Panc1 (cell line): Measurements from ENCODE around the gene VWA2. TPM values are rescaled to one million over a fixed set of nuclear protein-coding genes. Genes with fewer than 3 reads are reported as not detected.

ENCODE experiments used
- ATAC-seq: fragments of 200-7000 bp; cut with Tn5 transposase; 2 replicates; pipeline ENCODE4 v1.9.1; 2020; ENCODE audit warnings: mild to moderate bottlenecking, moderate library complexity
- BruUV-seq: library from RNA; stranded (reverse); fragments of 400-500 nt; replicated peaks from 2 replicates; lab custom pipeline; 2021; lab: Mats Ljungman, UMichigan
- CTCF ChIA-PET: fragments of 300-600 bp; sonication (Branson Sonifier 250); formaldehyde crosslinking; loops from one replicate; lab custom pipeline; 2022; ENCODE audit warnings: antibody characterized with exemption; lab: Charles Lee
- POLR2A ChIA-PET: fragments of 300-600 bp; sonication (Branson Sonifier 250); formaldehyde crosslinking; loops from one replicate; lab custom pipeline; 2022; ENCODE audit warnings: antibody characterized with exemption; lab: Charles Lee
- DNase-seq: peaks from one replicate; pipeline ENCODE4 v3.0.0-alpha.2; 2010; ENCODE audit warnings: low read depth, low spot score
- H3K27ac ChIP-seq: 2 replicates; pipeline ENCODE4 v1.5.1; 2011; ENCODE audit warnings: mild to moderate bottlenecking, low read length, inconsistent platforms
- H3K27me3 ChIP-seq: fragments of 200-500 bp; sonication (Bioruptor generic); 2 replicates; pipeline ENCODE4 v1.6.0; 2014; ENCODE audit warnings: low read length, inconsistent platforms; ENCODE audit not compliant: control insufficient read depth, insufficient read depth
- H3K36me3 ChIP-seq: fragments of 200-500 bp; sonication (Bioruptor generic); 2 replicates; pipeline ENCODE4 v1.5.1; 2014; ENCODE audit warnings: inconsistent platforms, mild to moderate bottlenecking, low read length, moderate library complexity; ENCODE audit not compliant: control insufficient read depth, insufficient read depth
- H3K4me1 ChIP-seq: 2 replicates; pipeline ENCODE4 v1.5.1; 2011; ENCODE audit warnings: inconsistent platforms, mild to moderate bottlenecking, low read length, moderate library complexity; ENCODE audit not compliant: control insufficient read depth, insufficient read depth
- H3K4me3 ChIP-seq, 2 experiments: 2 replicates each; pipeline ENCODE4 v1.5.1; 2011 to 2012; ENCODE audit warnings: low read depth in 2 of 2, low read length in 2 of 2, mild to moderate bottlenecking in 2 of 2, inconsistent platforms in 1 of 2, moderate library complexity in 1 of 2
- H3K9me3 ChIP-seq: fragments of 200-500 bp; sonication (Bioruptor generic); 2 replicates; pipeline ENCODE4 v1.5.1; 2014; ENCODE audit warnings: low read depth, mild to moderate bottlenecking, inconsistent platforms, low read length, moderate library complexity; ENCODE audit not compliant: control insufficient read depth, insufficient read depth
- POLR2AphosphoS5 ChIP-seq: IDR thresholded peaks from 2 replicates; pipeline ENCODE4 v1.6.1; 2012; ENCODE audit warnings: mild to moderate bottlenecking, low read depth, low read length, moderate library complexity
- SIN3A ChIP-seq: IDR thresholded peaks from 2 replicates; pipeline ENCODE4 v1.6.1; 2012; ENCODE audit warnings: low read depth, mild to moderate bottlenecking, low read length, moderate library complexity, borderline replicate concordance; ENCODE audit not compliant: insufficient read depth
- TCF7L2 ChIP-seq: IDR thresholded peaks from 2 replicates; pipeline ENCODE4 v1.6.1; 2011; ENCODE audit warnings: mild to moderate bottlenecking, low read depth, low read length, inconsistent platforms
- in situ Hi-C: cut with HindIII; loops from 2 replicates; pipeline ENCODE4 v1.10.0; 2016; ENCODE audit warnings: low sequenced_read_pairs, low pct_unique_long_range_greater_than_20kb
- intact Hi-C: fragments of 100-400 bp; cut with micrococcal nuclease; formaldehyde crosslinking; loops from one replicate; pipeline ENCODE4 v1.10.0; 2022; ENCODE audit not compliant: unreplicated experiment
- total RNA-seq: library from RNA; stranded (reverse); gene quantifications from one replicate; pipeline ENCODE4 v1.2.1, GENCODE V29; 2021; ENCODE audit not compliant: unreplicated experiment
- TF ChIP-seq, protein P1 (sequence below), 2 experiments: IDR thresholded peaks; 2 replicates each; pipeline ENCODE4 v1.6.1; 2011 to 2012; ENCODE audit warnings: low read depth in 2 of 2, control low read depth in 1 of 2, low read length in 1 of 2, mild to moderate bottlenecking in 1 of 2, moderate library complexity in 1 of 2; ENCODE audit not compliant: insufficient read depth in 1 of 2
- TF ChIP-seq, protein P2 (sequence below): fragments of 450-650 bp; IDR thresholded peaks from 2 replicates; pipeline ENCODE4 v1.5.1; 2017; ENCODE audit warnings: mild to moderate bottlenecking

Gene VWA2
- total RNA-seq, 1 experiment from 2014 or later = 0.77 TPM

DNA sequence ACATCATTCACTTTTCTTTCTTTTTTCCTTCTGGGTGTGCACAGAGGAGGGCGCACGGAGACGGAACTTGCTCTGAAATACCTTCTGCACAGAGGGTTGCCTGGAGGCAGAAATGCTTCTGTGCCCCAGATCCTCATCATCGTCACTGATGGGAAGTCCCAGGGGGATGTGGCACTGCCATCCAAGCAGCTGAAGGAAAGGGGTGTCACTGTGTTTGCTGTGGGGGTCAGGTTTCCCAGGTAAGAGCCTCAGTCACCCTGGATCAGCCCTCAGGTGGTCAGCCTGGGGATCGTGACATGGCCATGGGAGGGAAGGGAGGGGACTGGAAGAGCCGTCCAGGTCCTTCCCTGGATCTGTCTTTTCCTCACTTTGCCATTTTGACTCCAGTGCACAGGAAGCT is 33.6 kb downstream of the VWA2 start:
- ATAC-seq = no peak
- H3K27ac ChIP-seq = no peak overlapping the region
- peaks cover 10% of the 10 kb centered on the region for H3K4me1 ChIP-seq
- ChIA-PET CTCF (no interaction called here), POLR2A (no interaction called here)
- no peak overlapping the region for H3K4me3 ChIP-seq
- no TSS peak for BruUV-seq
- intact Hi-C loops = no loop called here
- in situ Hi-C loops = no loop called here
- TF ChIP-seq TCF7L2 = no peak
- TF ChIP-seq, protein P1, sequence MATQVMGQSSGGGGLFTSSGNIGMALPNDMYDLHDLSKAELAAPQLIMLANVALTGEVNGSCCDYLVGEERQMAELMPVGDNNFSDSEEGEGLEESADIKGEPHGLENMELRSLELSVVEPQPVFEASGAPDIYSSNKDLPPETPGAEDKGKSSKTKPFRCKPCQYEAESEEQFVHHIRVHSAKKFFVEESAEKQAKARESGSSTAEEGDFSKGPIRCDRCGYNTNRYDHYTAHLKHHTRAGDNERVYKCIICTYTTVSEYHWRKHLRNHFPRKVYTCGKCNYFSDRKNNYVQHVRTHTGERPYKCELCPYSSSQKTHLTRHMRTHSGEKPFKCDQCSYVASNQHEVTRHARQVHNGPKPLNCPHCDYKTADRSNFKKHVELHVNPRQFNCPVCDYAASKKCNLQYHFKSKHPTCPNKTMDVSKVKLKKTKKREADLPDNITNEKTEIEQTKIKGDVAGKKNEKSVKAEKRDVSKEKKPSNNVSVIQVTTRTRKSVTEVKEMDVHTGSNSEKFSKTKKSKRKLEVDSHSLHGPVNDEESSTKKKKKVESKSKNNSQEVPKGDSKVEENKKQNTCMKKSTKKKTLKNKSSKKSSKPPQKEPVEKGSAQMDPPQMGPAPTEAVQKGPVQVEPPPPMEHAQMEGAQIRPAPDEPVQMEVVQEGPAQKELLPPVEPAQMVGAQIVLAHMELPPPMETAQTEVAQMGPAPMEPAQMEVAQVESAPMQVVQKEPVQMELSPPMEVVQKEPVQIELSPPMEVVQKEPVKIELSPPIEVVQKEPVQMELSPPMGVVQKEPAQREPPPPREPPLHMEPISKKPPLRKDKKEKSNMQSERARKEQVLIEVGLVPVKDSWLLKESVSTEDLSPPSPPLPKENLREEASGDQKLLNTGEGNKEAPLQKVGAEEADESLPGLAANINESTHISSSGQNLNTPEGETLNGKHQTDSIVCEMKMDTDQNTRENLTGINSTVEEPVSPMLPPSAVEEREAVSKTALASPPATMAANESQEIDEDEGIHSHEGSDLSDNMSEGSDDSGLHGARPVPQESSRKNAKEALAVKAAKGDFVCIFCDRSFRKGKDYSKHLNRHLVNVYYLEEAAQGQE (IDR thresholded peaks at IDR 0.05; ENCODE audit: insufficient read depth in 1 of 2, low read depth in 2 of 2, low read length in 1 of 2) = no peak
- no peak for TF ChIP-seq POLR2AphosphoS5
- TF ChIP-seq SIN3A = no peak
- TF ChIP-seq, protein P2, sequence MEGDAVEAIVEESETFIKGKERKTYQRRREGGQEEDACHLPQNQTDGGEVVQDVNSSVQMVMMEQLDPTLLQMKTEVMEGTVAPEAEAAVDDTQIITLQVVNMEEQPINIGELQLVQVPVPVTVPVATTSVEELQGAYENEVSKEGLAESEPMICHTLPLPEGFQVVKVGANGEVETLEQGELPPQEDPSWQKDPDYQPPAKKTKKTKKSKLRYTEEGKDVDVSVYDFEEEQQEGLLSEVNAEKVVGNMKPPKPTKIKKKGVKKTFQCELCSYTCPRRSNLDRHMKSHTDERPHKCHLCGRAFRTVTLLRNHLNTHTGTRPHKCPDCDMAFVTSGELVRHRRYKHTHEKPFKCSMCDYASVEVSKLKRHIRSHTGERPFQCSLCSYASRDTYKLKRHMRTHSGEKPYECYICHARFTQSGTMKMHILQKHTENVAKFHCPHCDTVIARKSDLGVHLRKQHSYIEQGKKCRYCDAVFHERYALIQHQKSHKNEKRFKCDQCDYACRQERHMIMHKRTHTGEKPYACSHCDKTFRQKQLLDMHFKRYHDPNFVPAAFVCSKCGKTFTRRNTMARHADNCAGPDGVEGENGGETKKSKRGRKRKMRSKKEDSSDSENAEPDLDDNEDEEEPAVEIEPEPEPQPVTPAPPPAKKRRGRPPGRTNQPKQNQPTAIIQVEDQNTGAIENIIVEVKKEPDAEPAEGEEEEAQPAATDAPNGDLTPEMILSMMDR = no peak
- no peaks in the 10 kb centered on the region for H3K9me3 ChIP-seq
- DNase-seq = no peak
- no peaks in the 10 kb centered on the region for H3K27me3 ChIP-seq
- no peaks in the 10 kb centered on the region for H3K36me3 ChIP-seq

DNA sequence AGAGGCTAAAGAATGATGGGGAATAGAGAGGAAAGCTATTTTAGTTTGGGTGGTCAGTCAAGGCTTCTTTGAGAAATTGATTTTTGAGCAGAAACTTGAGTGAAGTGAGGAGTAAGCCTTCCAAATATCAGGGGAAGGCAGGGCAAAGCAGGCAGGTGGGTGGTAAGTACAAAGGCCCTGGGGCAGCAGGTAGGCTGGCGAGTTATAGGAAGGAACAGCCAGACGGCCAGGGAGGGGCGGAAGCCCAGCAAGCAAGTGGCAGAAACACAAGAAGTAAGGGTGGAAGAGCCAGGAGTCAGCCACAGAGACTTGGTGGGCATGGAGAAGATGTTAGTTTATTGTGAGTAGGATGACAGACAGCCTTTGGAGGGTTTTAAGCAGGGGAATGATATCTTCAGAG is 34.9 kb downstream of the VWA2 start:
- POLR2A ChIA-PET = no interaction called here
- intact Hi-C loops = no loop called here
- no peaks in the 10 kb centered on the region for H3K27me3 ChIP-seq
- CTCF ChIA-PET = no interaction called here
- no peaks in the 10 kb centered on the region for H3K36me3 ChIP-seq
- TF ChIP-seq, protein P2 = no peak
- no peak for TF ChIP-seq POLR2AphosphoS5
- TF ChIP-seq SIN3A = no peak
- H3K4me1 ChIP-seq = peaks cover 10% of the 10 kb centered on the region
- no peak for DNase-seq
- H3K27ac ChIP-seq = no peak overlapping the region
- ATAC-seq = no peak
- BruUV-seq = no TSS peak
- no peaks in the 10 kb centered on the region for H3K9me3 ChIP-seq
- H3K4me3 ChIP-seq = no peak overlapping the region
- in situ Hi-C loops = no loop called here
